Natural killer cell (primary cell): ENCODE measurements around the gene CCN5. TPM values are rescaled to one million over a fixed set of nuclear protein-coding genes. Genes with fewer than 3 reads are reported as not detected.
A peak's percentile ranks its signal among the peaks of the same experiment; 100 is the strongest.

Source experiments
- ATAC-seq, 3 donors: fragments of 150-1000 bp in 2 of 3; fragments of 200-7000 bp in 1 of 3; cut with Tn5 transposase; 1 replicate in 1 of 3; 2 replicates in 2 of 3; pipeline ENCODE4 v1.10.0; 2021; ENCODE audit warnings: mild to moderate bottlenecking in 2 of 3, moderate library complexity in 2 of 3
- DNase-seq, 2 donors: peaks; one replicate each; pipeline versions ENCODE4 v3.0.0 to v3.0.0-alpha.2; 2013 to 2021; ENCODE audit warnings: mixed read lengths in 1 of 2
- H3K27ac ChIP-seq: one replicate; pipeline ENCODE4 v1.5.1; 2013; ENCODE audit warnings: mild to moderate bottlenecking, low read length
- H3K27me3 ChIP-seq: one replicate; pipeline ENCODE4 v1.6.1; 2013; ENCODE audit warnings: low read length; ENCODE audit not compliant: control insufficient read depth, insufficient read depth
- H3K36me3 ChIP-seq: one replicate; pipeline ENCODE4 v1.6.1; 2013; ENCODE audit warnings: low read length; ENCODE audit not compliant: control insufficient read depth, insufficient read depth
- H3K4me1 ChIP-seq: one replicate; pipeline ENCODE4 v1.6.1; 2013; ENCODE audit warnings: low read length; ENCODE audit not compliant: control insufficient read depth, insufficient read depth
- H3K4me3 ChIP-seq: one replicate; pipeline ENCODE4 v1.5.1; 2013; ENCODE audit warnings: low read length
- H3K9me3 ChIP-seq: one replicate; pipeline ENCODE4 v1.6.1; 2013; ENCODE audit warnings: low read length; ENCODE audit not compliant: control insufficient read depth, insufficient read depth
- H3K27ac Mint-ChIP-seq, 2 donors: one replicate each; pipeline ENCODE4 v1.8.0; 2022; ENCODE audit warnings: mild to moderate bottlenecking in 2 of 2, mixed read lengths in 2 of 2, moderate library complexity in 1 of 2
- H3K27me3 Mint-ChIP-seq, 2 donors: one replicate each; pipeline ENCODE4 v1.8.0; 2022; ENCODE audit warnings: low read depth in 2 of 2, mixed read lengths in 2 of 2
- H3K36me3 Mint-ChIP-seq: one replicate; pipeline ENCODE4 v1.8.0; 2022; ENCODE audit warnings: mixed read lengths
- H3K4me1 Mint-ChIP-seq, 2 donors: one replicate each; pipeline ENCODE4 v1.8.0; 2022; ENCODE audit warnings: mixed read lengths in 2 of 2
- H3K4me3 Mint-ChIP-seq: one replicate; pipeline ENCODE4 v1.8.0; 2022; ENCODE audit warnings: mild to moderate bottlenecking, moderate library complexity, mixed read lengths
- H3K9me3 Mint-ChIP-seq, 2 donors: one replicate each; pipeline ENCODE4 v1.8.0; 2022; ENCODE audit warnings: mixed read lengths in 2 of 2
- CTCF ChIP-seq: fragments of 200-600 bp; IDR thresholded peaks from one replicate; pipeline ENCODE4 v1.8.0; 2022; ENCODE audit warnings: antibody characterized with exemption
- WGBS: methylation state at CpG from one replicate; pipeline ENCODE4 v1.1.7; 2013; ENCODE audit warnings: missing lambda C conversion rate; ENCODE audit not compliant: insufficient coverage; 5-methylcytosine and 5-hydroxymethylcytosine counted together
- intact Hi-C: fragments of 100-400 bp; cut with micrococcal nuclease; formaldehyde crosslinking; loops from one replicate; pipeline ENCODE4 v1.14.2; 2022
- total RNA-seq, 4 donors: library from RNA; stranded (reverse); fragments of 120-200 nt in 1 of 4; gene quantifications; one replicate each; pipeline versions ENCODE4 v1.2.3 to v1.2.4, GENCODE V29; 2013 to 2022

Gene CCN5
- total RNA-seq, 3 donors from 2014 or later (not counting 1 experiment from before 2014, with no cell fraction given): not detected

GRCh38 chr20:44745598-44746366 lies 30.6 kb downstream of the CCN5 start, which contains the start of gene KCNK15:
Gene KCNK15, plus strand, starts transcription at chr20:44745865. Its CDS starts 46 bp downstream, at chr20:44745911.
- Histone ChIP-seq H3K27ac (no peak within 1 kb of the TSS), H3K4me1 (peaks cover 6% of the 10 kb centered on the region), H3K4me3 (peak within 1 kb of the TSS; percentile 17), H3K36me3 (no peaks in the 10 kb centered on the region), H3K27me3 (peaks cover 17% of the 10 kb centered on the region), H3K9me3 (no peaks in the 10 kb centered on the region)
- H3K9me3 Mint-ChIP-seq: no peaks in the 10 kb centered on the region
- no peaks in the 10 kb centered on the region for H3K36me3 Mint-ChIP-seq
- DNase-seq: peak in 1 of 2 donors; percentile 53
- H3K27ac Mint-ChIP-seq: peak within 1 kb of the TSS in 1 of 2 donors; percentile 19
- WGBS: 2% methylated on average over 81 of the region's 81 CpGs
- intact Hi-C loops: loop anchor here (5.0 kb wide), 1 partner anchor 122 kb away; no protein-coding TSS in a partner anchor
- ATAC-seq: peak in 2 of 3 donors; percentile 67 to 74
- H3K4me1 Mint-ChIP-seq: peaks cover 6 to 17% of the 10 kb centered on the region in 2 donors
- peak within 1 kb of the TSS; percentile 70 for H3K4me3 Mint-ChIP-seq
- no peak for TF ChIP-seq CTCF
- peaks cover 46 to 70% of the 10 kb centered on the region in 2 donors for H3K27me3 Mint-ChIP-seq

- peaks cover 6% of the 10 kb centered on the region for H3K4me1 ChIP-seq
- 34% methylated on average over 11 of the region's 12 CpGs for WGBS
Measured at GRCh38 chr20:44746367-44747165, 31.4 kb downstream of the CCN5 start.

GRCh38 chr20:44747166-44748004 lies 32.2 kb downstream of the CCN5 start:
- Mint-ChIP-seq H3K4me3 (peak overlapping the region; percentile 57), H3K9me3 (no peaks in the 10 kb centered on the region), H3K27me3 (peaks cover 37 to 73% of the 10 kb centered on the region in 2 donors), H3K27ac (no peak overlapping the region), H3K36me3 (no peaks in the 10 kb centered on the region), H3K4me1 (peaks cover 6 to 17% of the 10 kb centered on the region in 2 donors)
- intact Hi-C loops: loop anchor here (5.0 kb wide), 1 partner anchor 120 kb away; no protein-coding TSS in a partner anchor
- peaks cover 17% of the 10 kb centered on the region for H3K27me3 ChIP-seq
- no peaks in the 10 kb centered on the region for H3K9me3 ChIP-seq
- H3K27ac ChIP-seq: no peak overlapping the region
- no peak overlapping the region for H3K4me3 ChIP-seq
- peak in 2 of 3 donors; percentile 37 to 42 for ATAC-seq
- peak; percentile 39 for TF ChIP-seq CTCF
- WGBS: 25% methylated on average over 5 of the region's 5 CpGs
- peak; percentile 41 to 73 for DNase-seq
- H3K4me1 ChIP-seq: peaks cover 6% of the 10 kb centered on the region
- H3K36me3 ChIP-seq: no peaks in the 10 kb centered on the region

More at GRCh38 chr20:44746367-44747165, 31.4 kb downstream of the CCN5 start:
- Histone ChIP-seq H3K27me3 (peaks cover 17% of the 10 kb centered on the region), H3K27ac (no peak overlapping the region), H3K4me3 (no peak overlapping the region), H3K9me3 (no peaks in the 10 kb centered on the region), H3K36me3 (no peaks in the 10 kb centered on the region)
- Mint-ChIP-seq H3K27me3 (peaks cover 45 to 78% of the 10 kb centered on the region in 2 donors), H3K9me3 (no peaks in the 10 kb centered on the region), H3K27ac (no peak overlapping the region), H3K4me3 (peak overlapping the region; percentile 70), H3K36me3 (no peaks in the 10 kb centered on the region), H3K4me1 (peaks cover 6 to 17% of the 10 kb centered on the region in 2 donors)
- DNase-seq (no peak), ATAC-seq (no peak)
- intact Hi-C loops: loop anchor here (5.0 kb wide), 1 partner anchor 121 kb away; no protein-coding TSS in a partner anchor
- TF ChIP-seq CTCF: no peak
